Measurements from ENCODE around the gene MAP2K4. TPM values are rescaled to one million over a fixed set of nuclear protein-coding genes. Genes with fewer than 3 reads are reported as not detected.

MAP2K4 gene
- total RNA-seq, 1 donor from 2014 or later: 61.9 TPM

GRCh38 chr17:12099412-12099811 lies 78.7 kb downstream of the MAP2K4 start:
- peaks cover 32% of the 10 kb centered on the region for H3K79me2 ChIP-seq (ENCODE audit: low read depth)
- H3K9ac ChIP-seq: no peak overlapping the region
- TF ChIP-seq, protein P1, sequence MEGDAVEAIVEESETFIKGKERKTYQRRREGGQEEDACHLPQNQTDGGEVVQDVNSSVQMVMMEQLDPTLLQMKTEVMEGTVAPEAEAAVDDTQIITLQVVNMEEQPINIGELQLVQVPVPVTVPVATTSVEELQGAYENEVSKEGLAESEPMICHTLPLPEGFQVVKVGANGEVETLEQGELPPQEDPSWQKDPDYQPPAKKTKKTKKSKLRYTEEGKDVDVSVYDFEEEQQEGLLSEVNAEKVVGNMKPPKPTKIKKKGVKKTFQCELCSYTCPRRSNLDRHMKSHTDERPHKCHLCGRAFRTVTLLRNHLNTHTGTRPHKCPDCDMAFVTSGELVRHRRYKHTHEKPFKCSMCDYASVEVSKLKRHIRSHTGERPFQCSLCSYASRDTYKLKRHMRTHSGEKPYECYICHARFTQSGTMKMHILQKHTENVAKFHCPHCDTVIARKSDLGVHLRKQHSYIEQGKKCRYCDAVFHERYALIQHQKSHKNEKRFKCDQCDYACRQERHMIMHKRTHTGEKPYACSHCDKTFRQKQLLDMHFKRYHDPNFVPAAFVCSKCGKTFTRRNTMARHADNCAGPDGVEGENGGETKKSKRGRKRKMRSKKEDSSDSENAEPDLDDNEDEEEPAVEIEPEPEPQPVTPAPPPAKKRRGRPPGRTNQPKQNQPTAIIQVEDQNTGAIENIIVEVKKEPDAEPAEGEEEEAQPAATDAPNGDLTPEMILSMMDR (IDR thresholded peaks at IDR 0.05): no peak
- TF ChIP-seq EZH2 (IDR thresholded peaks at IDR 0.05): no peak
- no peak for TF ChIP-seq EZH2phosphoT487 (IDR thresholded peaks at IDR 0.05)
- no peak overlapping the region for H3K27ac ChIP-seq
- H3K4me1 ChIP-seq: no peaks in the 10 kb centered on the region
- H3F3A ChIP-seq (ENCODE audit: low read depth): no peaks in the 10 kb centered on the region
- no peak overlapping the region for H3K4me2 ChIP-seq
- peaks cover 4% of the 10 kb centered on the region for H3K9me3 ChIP-seq (ENCODE audit: low read depth)
- no peak overlapping the region for H2AFZ ChIP-seq (replicated peaks)
- H3K36me3 Mint-ChIP-seq: peaks cover 43% of the 10 kb centered on the region
- H3K27me3 ChIP-seq: no peaks in the 10 kb centered on the region
- no peaks in the 10 kb centered on the region for H3K27me3 Mint-ChIP-seq (ENCODE audit: insufficient read depth, low read depth)
- no peak for DNase-seq (ENCODE audit: low spot score)
- H3K4me1 Mint-ChIP-seq: no peaks in the 10 kb centered on the region
- no peak overlapping the region for H3K4me3 ChIP-seq
- no peak overlapping the region for H3K4me3 Mint-ChIP-seq
- H3K36me3 ChIP-seq: peaks cover 41% of the 10 kb centered on the region
- H3K27ac Mint-ChIP-seq: no peak overlapping the region
- peaks cover 6% of the 10 kb centered on the region for H4K20me1 ChIP-seq (ENCODE audit: low read depth)
- H3K9me3 Mint-ChIP-seq: peaks cover 13% of the 10 kb centered on the region

- peaks cover 3% of the 10 kb centered on the region for H3K4me1 ChIP-seq
- H3K36me3 Mint-ChIP-seq: peaks cover 29% of the 10 kb centered on the region
- H2AFZ ChIP-seq (replicated peaks): no peak overlapping the region
Measured at GRCh38 chr17:12104831-12105230, 84.2 kb downstream of the MAP2K4 start.

DNA sequence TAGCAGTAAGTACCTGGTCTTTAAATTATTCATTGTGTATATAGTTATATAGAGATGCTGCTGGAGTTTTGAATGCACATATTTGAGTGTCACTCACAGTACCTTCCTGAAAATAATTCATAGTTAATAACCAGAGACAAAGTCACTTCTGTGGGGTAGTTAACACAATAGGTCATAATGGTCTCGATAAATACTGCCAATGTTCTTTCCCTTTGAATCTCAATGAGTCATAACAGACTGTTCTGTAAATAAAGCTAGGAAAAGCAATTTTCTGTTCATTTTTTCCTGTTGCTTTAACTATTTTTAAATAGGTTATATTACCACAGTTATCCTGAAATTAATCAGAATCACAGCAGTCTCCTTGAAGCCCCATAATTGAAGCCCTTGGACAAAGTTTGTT lies 87.2 kb downstream of the MAP2K4 start:
- peaks cover 19% of the 10 kb centered on the region for H4K20me1 ChIP-seq (ENCODE audit: low read depth)
- H3F3A ChIP-seq (ENCODE audit: low read depth): no peaks in the 10 kb centered on the region
- H3K9me3 Mint-ChIP-seq: no peaks in the 10 kb centered on the region
- H3K27ac Mint-ChIP-seq: no peak overlapping the region
- peaks cover 3% of the 10 kb centered on the region for H3K4me1 ChIP-seq
- peaks cover 21% of the 10 kb centered on the region for H3K36me3 Mint-ChIP-seq
- H3K4me3 ChIP-seq: no peak overlapping the region
- H3K79me2 ChIP-seq (ENCODE audit: low read depth): peaks cover 18% of the 10 kb centered on the region
- no peak overlapping the region for H3K9ac ChIP-seq
- peaks cover 4% of the 10 kb centered on the region for H3K36me3 ChIP-seq
- DNase-seq (ENCODE audit: low spot score): no peak
- TF ChIP-seq, protein P1 (IDR thresholded peaks at IDR 0.05): no peak
- TF ChIP-seq EZH2phosphoT487 (IDR thresholded peaks at IDR 0.05) (no peak), EZH2 (IDR thresholded peaks at IDR 0.05) (no peak)
- H3K4me3 Mint-ChIP-seq: no peak overlapping the region
- no peaks in the 10 kb centered on the region for H3K4me1 Mint-ChIP-seq
- no peak overlapping the region for H3K4me2 ChIP-seq
- no peaks in the 10 kb centered on the region for H3K27me3 ChIP-seq
- H3K27me3 Mint-ChIP-seq (ENCODE audit: insufficient read depth, low read depth): no peaks in the 10 kb centered on the region
- no peak overlapping the region for H3K27ac ChIP-seq
- no peak overlapping the region for H2AFZ ChIP-seq (replicated peaks)
- H3K9me3 ChIP-seq (ENCODE audit: low read depth): no peaks in the 10 kb centered on the region

More at GRCh38 chr17:12104831-12105230, 84.2 kb downstream of the MAP2K4 start:
- H4K20me1 ChIP-seq (ENCODE audit: low read depth): peaks cover 19% of the 10 kb centered on the region
- H3K4me3 Mint-ChIP-seq: no peak overlapping the region
- H3K4me3 ChIP-seq: no peak overlapping the region
- H3K9ac ChIP-seq: no peak overlapping the region
- H3K27me3 ChIP-seq: no peaks in the 10 kb centered on the region
- no peak overlapping the region for H3K27ac Mint-ChIP-seq
- no peak overlapping the region for H3K4me2 ChIP-seq
- H3K27me3 Mint-ChIP-seq (ENCODE audit: insufficient read depth, low read depth): no peaks in the 10 kb centered on the region
- DNase-seq (ENCODE audit: low spot score): no peak
- H3K4me1 Mint-ChIP-seq: no peaks in the 10 kb centered on the region
- H3K79me2 ChIP-seq (ENCODE audit: low read depth): peaks cover 36% of the 10 kb centered on the region
- peaks cover 30% of the 10 kb centered on the region for H3K36me3 ChIP-seq
- H3K9me3 Mint-ChIP-seq: peaks cover 13% of the 10 kb centered on the region
- no peaks in the 10 kb centered on the region for H3F3A ChIP-seq (ENCODE audit: low read depth)
- TF ChIP-seq EZH2phosphoT487 (IDR thresholded peaks at IDR 0.05): no peak
- no peak for TF ChIP-seq EZH2 (IDR thresholded peaks at IDR 0.05)
- TF ChIP-seq, protein P1 (IDR thresholded peaks at IDR 0.05): no peak
- H3K27ac ChIP-seq: no peak overlapping the region
- peaks cover 4% of the 10 kb centered on the region for H3K9me3 ChIP-seq (ENCODE audit: low read depth)
